H1 (cell line): ENCODE data around the gene HGFAC. TPM values are rescaled to one million over a fixed set of nuclear protein-coding genes. Genes with fewer than 3 reads are reported as not detected.

ENCODE experiments used
- CTCF ChIA-PET: fragments of 300-600 bp; sonication (Branson Sonifier 250); formaldehyde crosslinking; loops from one replicate; lab custom pipeline; 2021; ENCODE audit not compliant: partially characterized antibody; lab: Charles Lee
- POLR2A ChIA-PET: fragments of 300-600 bp; sonication (Branson Sonifier 250); formaldehyde crosslinking; loops from one replicate; lab custom pipeline; 2021; ENCODE audit warnings: inconsistent platforms; ENCODE audit not compliant: partially characterized antibody; lab: Charles Lee
- DNase-seq, 2 experiments: peaks; one replicate each; pipeline versions ENCODE4 v3.0.0 to v3.0.0-alpha.2; 2010 to 2022; ENCODE audit warnings: low spot score in 2 of 2, low read depth in 1 of 2, mixed read lengths in 1 of 2
- FAIRE-seq: peaks from 2 replicates; lab custom pipeline; 2011; peaks lifted over from hg19 to GRCh38; lab: Jason Lieb, UNC
- H2AFZ ChIP-seq: 2 replicates; pipeline ENCODE4 v1.8.1; 2012; ENCODE audit warnings: low read length, inconsistent platforms
- H2AK5ac ChIP-seq: 2 replicates; pipeline ENCODE4 v1.6.1; 2013; ENCODE audit warnings: low read depth, low read length
- H2BK120ac ChIP-seq: replicated peaks from 2 replicates; pipeline ENCODE3; 2013; ENCODE audit warnings: low read depth, low read length, inconsistent platforms
- H2BK12ac ChIP-seq: 2 replicates; pipeline ENCODE4 v1.6.1; 2013; ENCODE audit warnings: low read depth, low read length
- H2BK15ac ChIP-seq: 2 replicates; pipeline ENCODE4 v1.6.1; 2013; ENCODE audit warnings: low read length
- H2BK20ac ChIP-seq: 2 replicates; pipeline ENCODE4 v1.6.1; 2013; ENCODE audit warnings: low read length
- H2BK5ac ChIP-seq: 2 replicates; pipeline ENCODE4 v1.6.1; 2013; ENCODE audit warnings: low read depth, low read length
- H3K14ac ChIP-seq: 2 replicates; pipeline ENCODE4 v1.6.1; 2013; ENCODE audit warnings: inconsistent platforms; ENCODE audit not compliant: insufficient read length
- H3K18ac ChIP-seq: 2 replicates; pipeline ENCODE4 v1.6.1; 2013; ENCODE audit warnings: low read length; ENCODE audit errors: extremely low read depth
- H3K23ac ChIP-seq: 2 replicates; pipeline ENCODE4 v1.6.1; 2013; ENCODE audit warnings: inconsistent platforms; ENCODE audit not compliant: insufficient read length
- H3K23me2 ChIP-seq: 2 replicates; pipeline ENCODE4 v1.6.1; 2013; ENCODE audit warnings: low read depth, low read length
- H3K27ac ChIP-seq: 2 replicates; pipeline ENCODE4 v1.6.1; 2011; ENCODE audit warnings: low read depth, low read length, inconsistent platforms
- H3K27me3 ChIP-seq, 4 experiments: replicated peaks in 1 of 4; 1 replicate in 1 of 4; 2 replicates in 3 of 4; pipeline versions ENCODE4 v1.6.1 to v1.8.1; 2011 to 2013; ENCODE audit warnings: low read length in 3 of 4, mild to moderate bottlenecking in 3 of 4, inconsistent platforms in 2 of 4, mixed read lengths in 2 of 4, moderate library complexity in 1 of 4; ENCODE audit not compliant: control insufficient read depth in 3 of 4, insufficient read depth in 3 of 4; ENCODE audit errors: extremely low read depth in 1 of 4
- H3K36me3 ChIP-seq, 4 experiments: 2 replicates each; pipeline versions ENCODE4 v1.6.1 to v1.8.1; 2011 to 2013; ENCODE audit warnings: mild to moderate bottlenecking in 4 of 4, low read length in 3 of 4, moderate library complexity in 2 of 4, control low read depth in 1 of 4, inconsistent platforms in 1 of 4; ENCODE audit not compliant: insufficient read depth in 4 of 4, control insufficient read depth in 2 of 4
- H3K4ac ChIP-seq: replicated peaks from 2 replicates; pipeline ENCODE3; 2013; ENCODE audit warnings: low read length, low read depth, mixed read lengths, inconsistent platforms; ENCODE audit not compliant: insufficient read length
- H3K4me1 ChIP-seq, 4 experiments: replicated peaks in 1 of 4; 1 replicate in 1 of 4; 2 replicates in 3 of 4; pipeline versions ENCODE4 v1.6.1 to v1.8.1; 2011 to 2013; ENCODE audit warnings: low read length in 3 of 4, inconsistent platforms in 2 of 4, mixed read lengths in 1 of 4; ENCODE audit not compliant: insufficient read depth in 4 of 4, control insufficient read depth in 3 of 4
- H3K4me2 ChIP-seq, 2 experiments: 2 replicates each; pipeline versions ENCODE4 v1.6.1 to v1.8.1; 2011 to 2013; ENCODE audit warnings: low read depth in 2 of 2, low read length in 2 of 2, control low read depth in 1 of 2, inconsistent platforms in 1 of 2, mild to moderate bottlenecking in 1 of 2; ENCODE audit not compliant: insufficient read depth in 1 of 2
- H3K4me3 ChIP-seq, 4 experiments: fragments of 200-600, 300-600 bp in 1 of 4; sonication (generic), shearing (Covaris generic), sonication (Bioruptor Twin) in 1 of 4; 2 replicates each; pipeline versions ENCODE4 v1.5.1 to v1.8.1; 2011 to 2016; ENCODE audit warnings: low read length in 4 of 4, low read depth in 3 of 4, control low read depth in 2 of 4, inconsistent platforms in 2 of 4, mild to moderate bottlenecking in 2 of 4, mixed read lengths in 1 of 4, moderate library complexity in 1 of 4; ENCODE audit not compliant: insufficient read depth in 2 of 4; ENCODE audit errors: extremely low read depth in 1 of 4
- H3K56ac ChIP-seq: replicated peaks from 2 replicates; pipeline ENCODE3; 2013; ENCODE audit warnings: low read depth, mild to moderate bottlenecking, mixed read lengths, low read length, inconsistent platforms; ENCODE audit not compliant: insufficient read length
- H3K79me1 ChIP-seq: 2 replicates; pipeline ENCODE4 v1.6.1; 2013; ENCODE audit warnings: low read depth, low read length, control low read depth
- H3K79me2 ChIP-seq, 2 experiments: 2 replicates each; pipeline versions ENCODE4 v1.6.1 to v1.8.1; 2012 to 2013; ENCODE audit warnings: low read length in 2 of 2, mild to moderate bottlenecking in 2 of 2, inconsistent platforms in 1 of 2; ENCODE audit not compliant: insufficient read depth in 2 of 2, control insufficient read depth in 1 of 2
- H3K9ac ChIP-seq, 4 experiments: replicated peaks in 1 of 4; 1 replicate in 1 of 4; 2 replicates in 3 of 4; pipeline versions ENCODE4 v1.6.1 to v1.8.1; 2011 to 2013; ENCODE audit warnings: low read depth in 3 of 4, low read length in 3 of 4, control low read depth in 2 of 4, mild to moderate bottlenecking in 2 of 4, moderate library complexity in 2 of 4, inconsistent platforms in 1 of 4; ENCODE audit errors: extremely low read depth in 1 of 4
- H3K9me3 ChIP-seq, 2 experiments: 2 replicates each; pipeline versions ENCODE4 v1.6.1 to v1.8.1; 2012 to 2013; ENCODE audit warnings: mild to moderate bottlenecking in 2 of 2, moderate library complexity in 2 of 2, control low read depth in 1 of 2, inconsistent platforms in 1 of 2, low read depth in 1 of 2, low read length in 1 of 2, mixed read lengths in 1 of 2; ENCODE audit not compliant: insufficient read depth in 2 of 2
- H4K20me1 ChIP-seq, 2 experiments: replicated peaks in 1 of 2; 2 replicates each; pipeline versions ENCODE3 to v1.8.1; 2011 to 2013; ENCODE audit warnings: inconsistent platforms in 2 of 2, low read length in 2 of 2, mild to moderate bottlenecking in 1 of 2; ENCODE audit not compliant: insufficient read depth in 2 of 2, control insufficient read depth in 1 of 2
- H4K5ac ChIP-seq: 2 replicates; pipeline ENCODE4 v1.6.1; 2013; ENCODE audit warnings: low read length, low read depth, mixed read lengths, inconsistent platforms; ENCODE audit not compliant: insufficient read length
- H4K8ac ChIP-seq: 2 replicates; pipeline ENCODE4 v1.8.0; 2013; ENCODE audit warnings: mild to moderate bottlenecking, moderate library complexity, low read length, inconsistent platforms; ENCODE audit not compliant: insufficient read depth; ENCODE audit errors: extremely low read depth
- H4K91ac ChIP-seq: replicated peaks from 2 replicates; pipeline ENCODE3; 2013; ENCODE audit warnings: low read length, mixed read lengths, inconsistent platforms; ENCODE audit not compliant: insufficient read length
- CBX8 ChIP-seq: fragments of 300-800, 300-1000 bp; sonication (generic); IDR thresholded peaks from 2 replicates; pipeline ENCODE4 v1.7.1; 2016; ENCODE audit warnings: low read depth, low read length, borderline replicate concordance
- EGR1 ChIP-seq: IDR thresholded peaks from 2 replicates; pipeline ENCODE4 v1.6.1; 2011; ENCODE audit warnings: low read depth, low read length, borderline replicate concordance
- EZH2 ChIP-seq: fragments of 200-600 bp; sonication (generic); IDR thresholded peaks from 2 replicates; pipeline ENCODE4 v1.7.1; 2012; ENCODE audit warnings: low read depth, mild to moderate bottlenecking, moderate library complexity, low read length, inconsistent platforms; ENCODE audit not compliant: severe bottlenecking
- JUND ChIP-seq: IDR thresholded peaks from 2 replicates; pipeline ENCODE4 v1.6.1; 2011; ENCODE audit warnings: mild to moderate bottlenecking, improper control_type of control experiment, low read length
- RNF2 ChIP-seq: fragments of 200-900, 300-1000 bp; sonication (generic); IDR thresholded peaks from 2 replicates; pipeline ENCODE4 v1.7.1; 2016; ENCODE audit warnings: borderline replicate concordance, low read depth, mild to moderate bottlenecking, antibody characterized with exemption, low read length; ENCODE audit not compliant: poor library complexity, severe bottlenecking; ENCODE audit errors: missing control alignments
- SIN3A ChIP-seq, 2 experiments: IDR thresholded peaks in 1 of 2; conservative IDR thresholded peaks in 1 of 2; 2 replicates each; pipeline ENCODE4 v1.6.1; 2011 to 2012; ENCODE audit warnings: low read length in 2 of 2, improper control_type of control experiment in 1 of 2, low read depth in 1 of 2, mild to moderate bottlenecking in 1 of 2
- SUZ12 ChIP-seq: fragments of 200-600 bp; sonication (generic); IDR thresholded peaks from 2 replicates; pipeline ENCODE4 v1.6.1; 2012; ENCODE audit warnings: mild to moderate bottlenecking, inconsistent platforms, low read length, moderate library complexity, mixed read lengths
- WGBS, 2 experiments: shearing (Covaris generic) in 1 of 2; methylation state at CpG; one replicate each; pipeline versions ENCODE4 v1.1.6 to v1.1.7; 2013 to 2015; ENCODE audit warnings: low lambda C conversion rate in 2 of 2, mixed read lengths in 2 of 2, inconsistent platforms in 1 of 2, low coverage in 1 of 2, missing lambda C conversion rate in 1 of 2; ENCODE audit not compliant: insufficient replicate concordance in 2 of 2, insufficient coverage in 1 of 2, insufficient read length in 1 of 2; ENCODE audit errors: extremely low coverage in 1 of 2, missing lambda C conversion rate in 1 of 2; 5-methylcytosine and 5-hydroxymethylcytosine counted together
- polyA plus RNA-seq, 7 experiments: library from polyadenylated mRNA; depleted of rRNA in 3 of 7; stranded (reverse) in 5 of 7; unstranded in 2 of 7; fragments of >200 nt in 5 of 7; fragments of 200-250 nt in 2 of 7; gene quantifications; 1 replicate in 5 of 7; 2 replicates in 1 of 7; 4 replicates in 1 of 7; pipeline versions ENCODE4 v1.2.1 to v1.2.3, GENCODE V29; 2011 to 2013; ENCODE audit warnings: missing spikeins in 2 of 7, mixed read lengths in 2 of 7
- total RNA-seq: library from RNA; stranded (reverse); fragmentation: NEBNext Ultra II Directional; extraction: Animal tissue kit (Norgen Biotek cat#: 25700); gene quantifications from 2 replicates; pipeline ENCODE4 v1.2.1, GENCODE V29; 2021
- TF ChIP-seq, protein P1 (sequence below), 3 experiments: IDR thresholded peaks; 1 replicate in 2 of 3; 2 replicates in 1 of 3; pipeline versions ENCODE4 v1.5.1 to v1.6.1; 2011; ENCODE audit warnings: low read length in 3 of 3, mild to moderate bottlenecking in 3 of 3, inconsistent platforms in 2 of 3, low read depth in 1 of 3, moderate library complexity in 1 of 3; ENCODE audit not compliant: insufficient read depth in 1 of 3; ENCODE audit errors: control extremely low read depth in 1 of 3

Gene HGFAC
- total and polyA plus RNA-seq, 2 of the 8 experiments (the other 6 are each of a cell fraction or from before 2014, with no cell fraction given): 0.14 to 0.15 TPM

DNA sequence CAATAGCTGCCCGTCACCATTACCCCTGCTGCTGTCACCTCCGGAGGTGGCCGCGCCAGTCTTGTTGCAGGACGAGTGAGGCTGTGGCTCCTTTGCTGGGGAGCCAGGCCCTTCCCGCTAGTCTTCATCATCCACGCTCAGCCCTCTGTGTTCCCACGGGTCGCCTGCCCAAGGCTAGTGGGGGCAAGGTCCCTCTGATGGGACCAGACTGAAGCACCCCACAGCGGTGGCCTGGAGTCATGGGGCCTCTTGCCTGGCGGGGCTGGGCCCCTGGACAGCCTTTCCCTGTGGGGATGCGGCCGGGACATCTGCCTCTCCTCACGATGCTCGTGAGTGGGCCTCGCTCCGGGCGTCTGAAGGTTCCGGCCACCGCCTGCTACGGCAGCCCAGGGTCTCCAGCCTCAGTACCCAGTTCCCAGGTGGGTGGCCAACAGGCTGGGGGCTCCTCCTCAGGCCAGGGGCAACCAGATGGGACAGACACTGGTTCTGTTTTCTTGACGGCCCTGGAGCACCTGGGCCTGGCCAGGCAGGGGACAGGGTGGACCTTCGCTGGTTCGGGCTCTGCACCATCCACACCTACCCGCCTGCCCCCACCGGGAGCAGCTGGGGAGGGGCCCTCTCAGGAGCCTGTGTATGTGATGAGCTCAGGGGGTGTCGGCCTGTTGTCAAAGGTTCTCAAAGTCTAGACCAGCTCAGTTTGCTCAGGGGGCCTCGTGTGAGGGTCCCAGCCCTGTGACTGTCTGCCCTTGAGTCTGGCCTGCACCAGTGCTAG, 53.6 kb downstream of the HGFAC start:
- H2BK20ac ChIP-seq: no peak overlapping the region
- CTCF ChIA-PET: interaction anchor here (1.0 to 1.4 kb wide), 4 partner anchors 15 to 447 kb away, joined by 3 to 4 read pairs (median 4); no protein-coding TSS in a partner anchor
- TF ChIP-seq JUND (no peak), EGR1 (no peak), RNF2 (no peak), CBX8 (no peak), EZH2 (no peak), SIN3A (conservative IDR thresholded peaks at IDR 0.05 in 1 of 2, IDR thresholded peaks at IDR 0.05 in 1 of 2; ENCODE audit: low read depth in 1 of 2, low read length in 2 of 2) (no peak), SUZ12 (no peak)
- TF ChIP-seq, protein P1, sequence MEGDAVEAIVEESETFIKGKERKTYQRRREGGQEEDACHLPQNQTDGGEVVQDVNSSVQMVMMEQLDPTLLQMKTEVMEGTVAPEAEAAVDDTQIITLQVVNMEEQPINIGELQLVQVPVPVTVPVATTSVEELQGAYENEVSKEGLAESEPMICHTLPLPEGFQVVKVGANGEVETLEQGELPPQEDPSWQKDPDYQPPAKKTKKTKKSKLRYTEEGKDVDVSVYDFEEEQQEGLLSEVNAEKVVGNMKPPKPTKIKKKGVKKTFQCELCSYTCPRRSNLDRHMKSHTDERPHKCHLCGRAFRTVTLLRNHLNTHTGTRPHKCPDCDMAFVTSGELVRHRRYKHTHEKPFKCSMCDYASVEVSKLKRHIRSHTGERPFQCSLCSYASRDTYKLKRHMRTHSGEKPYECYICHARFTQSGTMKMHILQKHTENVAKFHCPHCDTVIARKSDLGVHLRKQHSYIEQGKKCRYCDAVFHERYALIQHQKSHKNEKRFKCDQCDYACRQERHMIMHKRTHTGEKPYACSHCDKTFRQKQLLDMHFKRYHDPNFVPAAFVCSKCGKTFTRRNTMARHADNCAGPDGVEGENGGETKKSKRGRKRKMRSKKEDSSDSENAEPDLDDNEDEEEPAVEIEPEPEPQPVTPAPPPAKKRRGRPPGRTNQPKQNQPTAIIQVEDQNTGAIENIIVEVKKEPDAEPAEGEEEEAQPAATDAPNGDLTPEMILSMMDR (IDR thresholded peaks at IDR 0.05; ENCODE audit: control extremely low read depth in 1 of 3, insufficient read depth in 1 of 3, low read depth in 1 of 3, low read length in 3 of 3): no peak

More for the DNA sequence above, 53.6 kb downstream of the HGFAC start:
- no peak for DNase-seq
- Histone ChIP-seq H3K4me1 (peaks cover 0 to 22% (median 12%) of the 10 kb centered on the region in 4 experiments; a peak in 5 of 7 replicates), H2BK15ac (no peak overlapping the region), H3K27me3 (peaks cover 38 to 80% (median 67%) of the 10 kb centered on the region in 4 experiments), H3K23ac (no peak overlapping the region), H3K14ac (no peak overlapping the region), H2BK120ac (no peak overlapping the region), H3K79me2 (no peaks in the 10 kb centered on the region), H3K9me3 (no peaks in the 10 kb centered on the region), H4K8ac (no peak overlapping the region), H3K4me2 (no peak overlapping the region), H2AFZ (no peak overlapping the region), H3K23me2 (no peaks in the 10 kb centered on the region; the same call in 1 of the 2 replicates), H3K4ac (no peak overlapping the region), H4K5ac (no peak overlapping the region), H2BK5ac (no peak overlapping the region), H3K18ac (no peak overlapping the region; the same call in 1 of the 2 replicates), H3K4me3 (no peak overlapping the region), H3K36me3 (no peaks in the 10 kb centered on the region), H3K56ac (no peak overlapping the region), H3K27ac (no peak overlapping the region), H3K79me1 (no peaks in the 10 kb centered on the region), H2BK12ac (no peak overlapping the region), H3K9ac (no peak overlapping the region), H4K91ac (no peak overlapping the region), H2AK5ac (no peak overlapping the region), H4K20me1 (peaks cover 14 to 34% of the 10 kb centered on the region in 2 experiments)
- POLR2A ChIA-PET: interaction anchor here (1.1 to 1.7 kb wide), 2 partner anchors 8 to 14 kb away, joined by 3 to 6 read pairs; no protein-coding TSS in a partner anchor
- FAIRE-seq: no peak
- 80% methylated on average over 22 of the region's 28 CpGs; no CpG with 5 or more reads in 1 of the 2 experiments for WGBS, 2 experiments
